Measurements from ENCODE around the gene AQP10.
"Not testable (repeated sequence)": the region's sequence is repeated elsewhere in the genome, so short reads cannot be mapped to it uniquely, and the experiment has no call there.

AQP10 gene

GRCh38 chr1:154320882-154321608, at the start of gene AQP10:
TSS of gene AQP10 (plus strand) at chr1:154321093. CDS start at chr1:154321156, 63 bp downstream.
- DNase-seq, result no peak

- peak; percentile 99 for DNase-seq
These were observed 48.5 kb upstream of the AQP10 start, which contains the start of gene HAX1 for GRCh38 chr1:154272217-154272998. TSS of gene HAX1 (plus strand) at chr1:154272629. CDS start at chr1:154272724, 95 bp downstream.

GRCh38 chr1:154272999-154273563, 47.8 kb upstream of the AQP10 start:
- DNase-seq, result no peak

GRCh38 chr1:154276797-154277196, 44.1 kb upstream of the AQP10 start:
- peak; percentile 46 for DNase-seq

GRCh38 chr1:154287591-154287990, 33.3 kb upstream of the AQP10 start:
- DNase-seq, result not testable (repeated sequence)

- no peak for DNase-seq
These were observed 32.2 kb upstream of the AQP10 start for GRCh38 chr1:154288661-154289060.

- DNase-seq, result no peak
These were observed 30.0 kb upstream of the AQP10 start for GRCh38 chr1:154290921-154291320.

GRCh38 chr1:154295408-154296235, 25.3 kb upstream of the AQP10 start:
- no peak for DNase-seq

GRCh38 chr1:154301582-154301981, 19.3 kb upstream of the AQP10 start:
- DNase-seq, result no peak

- no peak for DNase-seq
These were observed 16.1 kb upstream of the AQP10 start for GRCh38 chr1:154304664-154305337.

GRCh38 chr1:154306151-154306550, 14.7 kb upstream of the AQP10 start:
- no peak for DNase-seq

GRCh38 chr1:154307670-154308270, 13.1 kb upstream of the AQP10 start:
- DNase-seq, result peak; percentile 3

GRCh38 chr1:154309136-154309535, 11.8 kb upstream of the AQP10 start:
- not testable (repeated sequence) for DNase-seq

- DNase-seq, result not testable (repeated sequence)
These were observed 8.4 kb upstream of the AQP10 start for GRCh38 chr1:154312229-154313065.

GRCh38 chr1:154313066-154313356, 7.9 kb upstream of the AQP10 start:
- no peak for DNase-seq

GRCh38 chr1:154314226-154314625, 6.7 kb upstream of the AQP10 start:
- not testable (repeated sequence) for DNase-seq

GRCh38 chr1:154316704-154317103, 4.2 kb upstream of the AQP10 start:
- no peak for DNase-seq

- DNase-seq, result no peak
These were observed 2.5 kb upstream of the AQP10 start for GRCh38 chr1:154318386-154318785.

GRCh38 chr1:154321609-154321934, 679 bp downstream of the AQP10 start:
- DNase-seq, result not testable (repeated sequence)

- DNase-seq, result no peak
These were observed 2.6 kb downstream of the AQP10 start for GRCh38 chr1:154323493-154323892.

GRCh38 chr1:154324241-154324640, 3.3 kb downstream of the AQP10 start:
- no peak for DNase-seq
